Measurements from ENCODE around the gene SYPL2.

Gene SYPL2

GRCh38 chr1:109516872-109517271, 50.5 kb downstream of the SYPL2 start:
- no peak for DNase-seq (ENCODE audit: low spot score)

- DNase-seq (ENCODE audit: low spot score) = no peak
Measured at GRCh38 chr1:109517337-109517736, 51.0 kb downstream of the SYPL2 start.

GRCh38 chr1:109521002-109521951, 54.9 kb downstream of the SYPL2 start:
- DNase-seq (ENCODE audit: low spot score) = no peak

GRCh38 chr1:109522026-109522425, 55.7 kb downstream of the SYPL2 start:
- no peak for DNase-seq (ENCODE audit: low spot score)

- no peak for DNase-seq (ENCODE audit: low spot score)
Measured at GRCh38 chr1:109523706-109524105, 57.4 kb downstream of the SYPL2 start.

- no peak for DNase-seq (ENCODE audit: low spot score)
Measured at GRCh38 chr1:109527098-109527811, 60.9 kb downstream of the SYPL2 start.

- no peak for DNase-seq (ENCODE audit: low spot score)
Measured at GRCh38 chr1:109527846-109528695, 61.7 kb downstream of the SYPL2 start.

- DNase-seq (ENCODE audit: low spot score) = no peak
Measured at GRCh38 chr1:109528712-109529111, 62.4 kb downstream of the SYPL2 start.

GRCh38 chr1:109529881-109530456, 63.6 kb downstream of the SYPL2 start:
- no peak for DNase-seq (ENCODE audit: low spot score)

GRCh38 chr1:109530457-109531087, 64.2 kb downstream of the SYPL2 start:
- no peak for DNase-seq (ENCODE audit: low spot score)

GRCh38 chr1:109531380-109531779, 65.0 kb downstream of the SYPL2 start:
- no peak for DNase-seq (ENCODE audit: low spot score)
